HepG2 (cell line): ENCODE measurements around the gene GNG7. TPM values are rescaled to one million over a fixed set of nuclear protein-coding genes. Genes with fewer than 3 reads are reported as not detected.

ENCODE experiments used
- ELF1 ChIP-seq: sonication (generic); formaldehyde crosslinking; IDR thresholded peaks from 2 replicates; pipeline ENCODE4 v1.4.0; 2020; ENCODE audit warnings: missing genetic modification reagents
- FOSL2 ChIP-seq: sonication (generic); formaldehyde crosslinking; IDR thresholded peaks from 2 replicates; pipeline ENCODE4 v1.4.0; 2020; ENCODE audit warnings: missing genetic modification reagents
- GLMP ChIP-seq: sonication (generic); formaldehyde crosslinking; IDR thresholded peaks from 2 replicates; pipeline ENCODE4 v1.9.0; 2021; ENCODE audit warnings: missing genetic modification reagents, mild to moderate bottlenecking, borderline replicate concordance
- HNF4G ChIP-seq, 2 experiments: sonication (generic) in 1 of 2; formaldehyde crosslinking in 1 of 2; IDR thresholded peaks; 2 replicates each; pipeline versions ENCODE4 v1.4.0 to v1.6.1; 2011 to 2020; ENCODE audit warnings: borderline replicate concordance in 2 of 2, low read depth in 2 of 2, mild to moderate bottlenecking in 2 of 2, low read length in 1 of 2, missing genetic modification reagents in 1 of 2, moderate library complexity in 1 of 2
- MED13 ChIP-seq: sonication (generic); formaldehyde crosslinking; IDR thresholded peaks from 2 replicates; pipeline ENCODE4 v1.5.0; 2020; ENCODE audit warnings: missing genetic modification reagents
- SRSF9 ChIP-seq: fragments of 200-400 bp; formaldehyde crosslinking; IDR thresholded peaks from 2 replicates; pipeline ENCODE4 v1.6.1; 2018; ENCODE audit warnings: borderline replicate concordance, mild to moderate bottlenecking, low read depth, low read length; ENCODE audit not compliant: insufficient read depth, poor library complexity, severe bottlenecking
- TSC22D2 ChIP-seq: sonication (generic); formaldehyde crosslinking; IDR thresholded peaks from 2 replicates; pipeline ENCODE4 v1.5.1; 2020; ENCODE audit warnings: missing genetic modification reagents, mild to moderate bottlenecking, borderline replicate concordance
- ZBTB26 ChIP-seq: IDR thresholded peaks from 2 replicates; pipeline ENCODE4 v1.6.1; 2016; ENCODE audit warnings: missing compliant biosample characterization, missing genetic modification reagents, borderline replicate concordance
- ZBTB40 ChIP-seq, 2 experiments: fragments of 450-650 bp in 1 of 2; sonication (generic) in 1 of 2; formaldehyde crosslinking in 1 of 2; IDR thresholded peaks; 2 replicates each; pipeline versions ENCODE4 v1.6.1 to v1.8.0; 2016 to 2022; ENCODE audit warnings: antibody characterized with exemption in 1 of 2, mild to moderate bottlenecking in 1 of 2, missing genetic modification reagents in 1 of 2
- ZNF234 ChIP-seq: sonication (generic); formaldehyde crosslinking; conservative IDR thresholded peaks from 2 replicates; pipeline ENCODE4 v1.5.1; 2020; ENCODE audit warnings: mild to moderate bottlenecking, missing genetic modification reagents
- ZNF337 ChIP-seq: sonication (generic); formaldehyde crosslinking; IDR thresholded peaks from 2 replicates; pipeline ENCODE4 v1.5.1; 2020; ENCODE audit warnings: missing genetic modification reagents, low read depth, mild to moderate bottlenecking, borderline replicate concordance
- ZNF362 ChIP-seq: sonication (generic); formaldehyde crosslinking; IDR thresholded peaks from 2 replicates; pipeline ENCODE4 v1.4.0; 2020; ENCODE audit warnings: missing genetic modification reagents, mild to moderate bottlenecking, borderline replicate concordance
- ZNF644 ChIP-seq: IDR thresholded peaks from 2 replicates; pipeline ENCODE4 v1.6.1; 2016; ENCODE audit warnings: low read depth
- ZNF652 ChIP-seq: IDR thresholded peaks from 2 replicates; pipeline ENCODE4 v1.6.1; 2016; ENCODE audit warnings: low read depth, borderline replicate concordance
- ZSCAN31 ChIP-seq: sonication (generic); formaldehyde crosslinking; IDR thresholded peaks from 2 replicates; pipeline ENCODE4 v1.5.0; 2020; ENCODE audit warnings: low read depth, mild to moderate bottlenecking, missing genetic modification reagents
- polyA plus RNA-seq, 8 experiments: library from polyadenylated mRNA; depleted of rRNA in 3 of 8; stranded (reverse) in 7 of 8; unstranded in 1 of 8; fragments of >200 nt; fragmentation: Illumina TruSeq in 4 of 8; extraction: Trizol in 4 of 8; gene quantifications; 2 replicates each; pipeline versions ENCODE4 v1.2.1 to v1.2.3, GENCODE V29; 2011 to 2016; ENCODE audit warnings: low read depth in 4 of 8, missing spikeins in 1 of 8, mixed read lengths in 1 of 8; ENCODE audit not compliant: insufficient read depth in 1 of 8
- total RNA-seq, 5 experiments: library from RNA; depleted of rRNA; stranded (reverse); fragments of >200 nt; fragmentation: Illumina TruSeq; extraction: Trizol; gene quantifications; 2 replicates each; pipeline ENCODE4 v1.2.3, GENCODE V29; 2016; ENCODE audit warnings: low read depth in 1 of 5

Gene GNG7
- total and polyA plus RNA-seq, 2 of the 13 experiments (the other 11 are each of a cell fraction or from before 2014, with no cell fraction given) = 1.4 to 3.3 TPM

GRCh38 chr19:2475702-2476450, 226.6 kb downstream of the GNG7 start, which contains the start of gene GADD45B (continued):
- TF ChIP-seq ZBTB26 (CRISPR knock-in tag) (no peak; the same call in 1 of the 2 replicates), ZNF337 (CRISPR knock-in tag) (no peak), ZNF362 (peak; percentile 94), ZNF234 (no peak), ZBTB40 (IDR thresholded peaks at IDR 0.05) (no peak), ZBTB40 (CRISPR knock-in tag; IDR thresholded peaks at IDR 0.05) (no peak), HNF4G (IDR thresholded peaks at IDR 0.05; ENCODE audit: borderline replicate concordance, low read depth, low read length) (no peak), HNF4G (CRISPR knock-in tag; IDR thresholded peaks at IDR 0.05; ENCODE audit: borderline replicate concordance, low read depth) (no peak), MED13 (CRISPR knock-in tag) (no peak), FOSL2 (CRISPR knock-in tag) (peak; percentile 38; the same call in 1 of the 2 replicates), ELF1 (peak; percentile 54), SRSF9 (no peak), ZSCAN31 (CRISPR knock-in tag) (no peak), ZNF644 (CRISPR knock-in tag) (no peak), ZNF652 (CRISPR knock-in tag) (no peak; the same call in 1 of the 2 replicates), TSC22D2 (peak; percentile 79; the same call in 1 of the 2 replicates), GLMP (CRISPR knock-in tag) (no peak)
